ENCODE data around the gene PRIM1.

DNA sequence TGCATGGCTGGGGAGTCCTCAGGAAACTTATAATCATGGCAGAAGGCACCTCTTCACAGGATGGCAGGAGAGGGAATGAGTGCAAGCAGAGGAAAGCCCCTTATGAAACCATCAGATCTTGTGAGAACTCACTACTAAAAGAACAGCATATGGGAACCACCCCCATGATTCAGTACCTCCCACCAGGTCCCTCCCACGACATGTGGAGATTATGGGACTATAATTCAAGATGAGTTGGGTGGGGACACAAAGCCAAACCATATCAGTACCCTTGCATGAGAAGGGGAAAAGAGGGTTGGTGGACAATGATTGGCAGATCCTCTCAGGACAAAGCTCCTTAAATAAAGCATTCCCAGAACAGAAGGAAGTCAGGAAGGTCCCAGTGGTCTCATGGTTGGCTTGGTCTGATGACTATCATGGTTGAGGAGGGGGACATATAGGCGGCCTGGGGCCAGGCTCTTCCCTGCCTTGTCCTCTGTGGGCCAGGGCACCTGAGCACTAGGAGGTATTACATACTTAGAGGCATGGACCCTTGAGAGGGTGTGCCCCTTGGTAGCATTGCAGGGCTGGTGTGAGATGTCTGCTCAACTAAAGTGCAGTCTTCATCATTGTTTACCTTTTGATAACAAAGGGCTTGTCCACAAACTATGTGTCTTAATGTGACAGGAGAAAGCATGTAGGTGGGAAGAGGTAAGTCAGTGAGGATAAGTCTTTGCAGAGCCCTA is 33.2 kb upstream of the PRIM1 start:
- TF ChIP-seq, protein P1, sequence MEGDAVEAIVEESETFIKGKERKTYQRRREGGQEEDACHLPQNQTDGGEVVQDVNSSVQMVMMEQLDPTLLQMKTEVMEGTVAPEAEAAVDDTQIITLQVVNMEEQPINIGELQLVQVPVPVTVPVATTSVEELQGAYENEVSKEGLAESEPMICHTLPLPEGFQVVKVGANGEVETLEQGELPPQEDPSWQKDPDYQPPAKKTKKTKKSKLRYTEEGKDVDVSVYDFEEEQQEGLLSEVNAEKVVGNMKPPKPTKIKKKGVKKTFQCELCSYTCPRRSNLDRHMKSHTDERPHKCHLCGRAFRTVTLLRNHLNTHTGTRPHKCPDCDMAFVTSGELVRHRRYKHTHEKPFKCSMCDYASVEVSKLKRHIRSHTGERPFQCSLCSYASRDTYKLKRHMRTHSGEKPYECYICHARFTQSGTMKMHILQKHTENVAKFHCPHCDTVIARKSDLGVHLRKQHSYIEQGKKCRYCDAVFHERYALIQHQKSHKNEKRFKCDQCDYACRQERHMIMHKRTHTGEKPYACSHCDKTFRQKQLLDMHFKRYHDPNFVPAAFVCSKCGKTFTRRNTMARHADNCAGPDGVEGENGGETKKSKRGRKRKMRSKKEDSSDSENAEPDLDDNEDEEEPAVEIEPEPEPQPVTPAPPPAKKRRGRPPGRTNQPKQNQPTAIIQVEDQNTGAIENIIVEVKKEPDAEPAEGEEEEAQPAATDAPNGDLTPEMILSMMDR (IDR thresholded peaks at IDR 0.05), result no peak
- no peak for TF ChIP-seq POLR2AphosphoS5 (IDR thresholded peaks at IDR 0.05)
- no peak for TF ChIP-seq POLR2A (IDR thresholded peaks at IDR 0.05)

All from prostate gland (tissue), 2 donors.